ENCODE data around the gene SH3RF1. TPM values are rescaled to one million over a fixed set of nuclear protein-coding genes. Genes with fewer than 3 reads are reported as not detected.
A peak's percentile ranks its signal among the peaks of the same experiment; 100 is the strongest.

SH3RF1 gene
- total and polyA plus RNA-seq, 2 of the 8 experiments (the other 6 are each of a cell fraction or from before 2014, with no cell fraction given), result 6.9 to 15.1 TPM

DNA sequence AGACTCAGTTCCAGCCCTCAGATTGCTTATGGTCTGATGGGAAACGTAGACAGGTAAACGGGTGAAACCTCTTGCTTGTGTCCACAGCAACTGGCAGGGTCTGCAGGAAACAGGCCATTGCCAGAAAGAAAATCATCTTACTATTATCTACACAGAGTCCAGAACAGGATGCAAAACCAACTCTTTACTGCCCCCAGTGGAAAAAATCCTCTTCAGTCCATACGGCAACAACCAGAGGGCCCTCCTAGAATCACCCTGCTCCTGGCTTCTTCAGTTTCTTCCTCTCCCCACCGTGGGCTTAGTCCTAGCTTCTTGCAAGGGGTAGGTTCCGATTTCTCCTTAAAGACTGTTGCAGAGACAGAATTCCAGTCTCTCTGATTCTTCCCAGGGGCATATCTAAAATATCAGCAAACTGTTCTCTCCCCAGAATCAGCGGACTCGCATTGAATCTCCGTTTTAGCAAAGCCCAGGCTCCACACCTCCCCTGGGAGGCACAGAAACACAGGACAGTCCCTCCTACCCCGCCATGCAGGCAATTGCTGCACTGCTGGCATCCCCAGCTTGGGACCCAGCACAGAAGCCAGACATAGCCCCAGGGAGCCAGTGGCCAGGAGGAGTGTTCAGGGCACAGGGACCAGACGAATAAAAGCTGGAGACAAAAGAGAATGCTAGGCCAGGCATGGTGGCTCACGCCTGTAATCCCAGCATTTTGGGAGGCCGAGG is 41.0 kb upstream of the SH3RF1 start:
- Histone ChIP-seq H3K23ac (ENCODE audit: insufficient read length) (no peak overlapping the region), H3K27me3 (replicated peaks in 1 of 4; ENCODE audit: control insufficient read depth in 3 of 4, extremely low read depth in 1 of 4, insufficient read depth in 3 of 4, low read length in 3 of 4) (no peaks in the 10 kb centered on the region), H3K4ac (replicated peaks; ENCODE audit: insufficient read length, low read depth, low read length) (no peak overlapping the region), H3K27ac (ENCODE audit: low read depth, low read length) (no peak overlapping the region), H2AK5ac (ENCODE audit: low read depth, low read length) (no peak overlapping the region), H3K9me3 (ENCODE audit: insufficient read depth in 2 of 2, low read depth in 1 of 2, low read length in 1 of 2) (no peaks in the 10 kb centered on the region), H3K23me2 (ENCODE audit: low read depth, low read length) (no peaks in the 10 kb centered on the region), H3K56ac (replicated peaks; ENCODE audit: insufficient read length, low read depth, low read length) (no peak overlapping the region), H4K91ac (replicated peaks; ENCODE audit: insufficient read length, low read length) (peak overlapping the region; percentile 10), H2BK5ac (ENCODE audit: low read depth, low read length) (no peak overlapping the region), H2AFZ (ENCODE audit: low read length) (peak overlapping the region; percentile 95), H2BK15ac (ENCODE audit: low read length) (no peak overlapping the region), H4K5ac (ENCODE audit: insufficient read length, low read depth, low read length) (no peak overlapping the region), H4K8ac (ENCODE audit: extremely low read depth, insufficient read depth, low read length) (peak overlapping the region; percentile 62; the same call in 1 of the 2 replicates), H3K79me2 (ENCODE audit: control insufficient read depth in 1 of 2, insufficient read depth in 2 of 2, low read length in 2 of 2) (no peaks in the 10 kb centered on the region), H3K36me3 (ENCODE audit: control insufficient read depth in 2 of 4, insufficient read depth in 4 of 4, low read length in 3 of 4) (no peaks in the 10 kb centered on the region), H3K9ac (replicated peaks in 1 of 4; ENCODE audit: extremely low read depth in 1 of 4, low read depth in 3 of 4, low read length in 3 of 4) (no peak overlapping the region), H3K14ac (ENCODE audit: insufficient read length) (no peak overlapping the region), H3K4me1 (replicated peaks in 1 of 4; ENCODE audit: control insufficient read depth in 3 of 4, insufficient read depth in 4 of 4, low read length in 3 of 4) (peaks cover 0 to 4% (median 0%) of the 10 kb centered on the region in 4 experiments; a peak in 3 of 7 replicates), H2BK20ac (ENCODE audit: low read length) (no peak overlapping the region), H3K18ac (ENCODE audit: extremely low read depth, low read length) (no peak overlapping the region; the same call in 1 of the 2 replicates), H2BK12ac (ENCODE audit: low read depth, low read length) (no peak overlapping the region), H2BK120ac (replicated peaks; ENCODE audit: low read depth, low read length) (no peak overlapping the region), H4K20me1 (replicated peaks in 1 of 2; ENCODE audit: control insufficient read depth in 1 of 2, insufficient read depth in 2 of 2, low read length in 2 of 2) (no peaks in the 10 kb centered on the region), H3K79me1 (ENCODE audit: low read depth, low read length) (no peaks in the 10 kb centered on the region), H3K4me2 (ENCODE audit: insufficient read depth in 1 of 2, low read depth in 2 of 2, low read length in 2 of 2) (no peak overlapping the region), H3K4me3 (ENCODE audit: extremely low read depth in 1 of 4, insufficient read depth in 2 of 4, low read depth in 3 of 4, low read length in 4 of 4) (no peak overlapping the region)
- ChIA-PET POLR2A (ENCODE audit: partially characterized antibody) (no interaction called here), CTCF (ENCODE audit: partially characterized antibody) (interaction anchor here (0.6 to 2.7 kb wide), 30 partner anchors 10 to 381 kb away, joined by 3 to 15 read pairs (median 3); no protein-coding TSS in a partner anchor)
- 73% methylated on average over 12 of the region's 12 CpGs; no CpG with 5 or more reads in 1 of the 2 experiments for WGBS, 2 experiments (ENCODE audit: extremely low coverage in 1 of 2, insufficient coverage in 1 of 2, insufficient read length in 1 of 2, insufficient replicate concordance in 2 of 2, low coverage in 1 of 2, low lambda C conversion rate in 2 of 2, missing lambda C conversion rate in 1 of 2)
- DNase-seq (ENCODE audit: low read depth in 1 of 2, low spot score in 2 of 2) (peak; percentile 25 to 55), FAIRE-seq (peak; percentile 42)
- TF ChIP-seq MAFK (IDR thresholded peaks at IDR 0.05; ENCODE audit: low read depth, low read length), result no peak
- TF ChIP-seq, protein P1, sequence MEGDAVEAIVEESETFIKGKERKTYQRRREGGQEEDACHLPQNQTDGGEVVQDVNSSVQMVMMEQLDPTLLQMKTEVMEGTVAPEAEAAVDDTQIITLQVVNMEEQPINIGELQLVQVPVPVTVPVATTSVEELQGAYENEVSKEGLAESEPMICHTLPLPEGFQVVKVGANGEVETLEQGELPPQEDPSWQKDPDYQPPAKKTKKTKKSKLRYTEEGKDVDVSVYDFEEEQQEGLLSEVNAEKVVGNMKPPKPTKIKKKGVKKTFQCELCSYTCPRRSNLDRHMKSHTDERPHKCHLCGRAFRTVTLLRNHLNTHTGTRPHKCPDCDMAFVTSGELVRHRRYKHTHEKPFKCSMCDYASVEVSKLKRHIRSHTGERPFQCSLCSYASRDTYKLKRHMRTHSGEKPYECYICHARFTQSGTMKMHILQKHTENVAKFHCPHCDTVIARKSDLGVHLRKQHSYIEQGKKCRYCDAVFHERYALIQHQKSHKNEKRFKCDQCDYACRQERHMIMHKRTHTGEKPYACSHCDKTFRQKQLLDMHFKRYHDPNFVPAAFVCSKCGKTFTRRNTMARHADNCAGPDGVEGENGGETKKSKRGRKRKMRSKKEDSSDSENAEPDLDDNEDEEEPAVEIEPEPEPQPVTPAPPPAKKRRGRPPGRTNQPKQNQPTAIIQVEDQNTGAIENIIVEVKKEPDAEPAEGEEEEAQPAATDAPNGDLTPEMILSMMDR (IDR thresholded peaks at IDR 0.05; ENCODE audit: control extremely low read depth in 1 of 3, insufficient read depth in 1 of 3, low read depth in 1 of 3, low read length in 3 of 3), result peak; percentile 18 to 75 (median 66)
- TF ChIP-seq RAD21 (IDR thresholded peaks at IDR 0.05 in 1 of 2, conservative IDR thresholded peaks at IDR 0.05 in 1 of 2; ENCODE audit: low read depth in 2 of 2, low read length in 2 of 2), result peak; percentile 56 to 70
- peak; percentile 96 for TF ChIP-seq TEAD4 (IDR thresholded peaks at IDR 0.05; ENCODE audit: low read depth, low read length)
